WTC11 (cell line): Measurements from ENCODE around the gene PEAK1. TPM values are rescaled to one million over a fixed set of nuclear protein-coding genes. Genes with fewer than 3 reads are reported as not detected.

Experiments used
- ATAC-seq: fragments of 200-7000 bp; cut with Tn5 transposase; 2 replicates; pipeline ENCODE4 v1.10.0; 2021; ENCODE audit warnings: mild to moderate bottlenecking, moderate library complexity
- CTCF ChIA-PET: fragments of 300-600 bp; sonication (Branson Sonifier 250); formaldehyde crosslinking; loops from one replicate; lab custom pipeline; 2021; ENCODE audit warnings: antibody characterized with exemption; lab: Charles Lee
- POLR2A ChIA-PET: fragments of 350-600 bp; sonication (Branson Sonifier 250); formaldehyde crosslinking; loops from one replicate; lab custom pipeline; 2021; ENCODE audit warnings: antibody characterized with exemption; lab: Charles Lee
- DNase-seq: peaks from one replicate; pipeline ENCODE4 v3.0.0; 2021; ENCODE audit warnings: low spot score
- H3K27ac Mint-ChIP-seq: 2 replicates; pipeline ENCODE4 v1.8.0; 2021; ENCODE audit warnings: mixed read lengths
- H3K27me3 Mint-ChIP-seq: 2 replicates; pipeline ENCODE4 v1.8.0; 2021; ENCODE audit warnings: low read depth, mild to moderate bottlenecking, moderate library complexity, mixed read lengths
- H3K36me3 Mint-ChIP-seq: 2 replicates; pipeline ENCODE4 v1.8.0; 2021; ENCODE audit warnings: mixed read lengths
- H3K4me1 Mint-ChIP-seq: 2 replicates; pipeline ENCODE4 v1.8.0; 2022; ENCODE audit warnings: mixed read lengths
- H3K4me3 Mint-ChIP-seq: 2 replicates; pipeline ENCODE4 v1.8.0; 2021; ENCODE audit warnings: mild to moderate bottlenecking, moderate library complexity, mixed read lengths
- H3K9me3 Mint-ChIP-seq: 2 replicates; pipeline ENCODE4 v1.8.0; 2021; ENCODE audit warnings: mixed read lengths
- ATF2 ChIP-seq: sonication (generic); formaldehyde crosslinking; IDR thresholded peaks from 2 replicates; pipeline ENCODE4 v1.8.1; 2022; ENCODE audit warnings: low read depth, missing genetic modification reagents, borderline replicate concordance
- CREM ChIP-seq: sonication (generic); formaldehyde crosslinking; IDR thresholded peaks from 2 replicates; pipeline ENCODE4 v1.8.1; 2022; ENCODE audit warnings: mild to moderate bottlenecking, missing genetic modification reagents, moderate library complexity
- FOXJ3 ChIP-seq: sonication (generic); formaldehyde crosslinking; IDR thresholded peaks from 2 replicates; pipeline ENCODE4 v1.9.0; 2021; ENCODE audit warnings: missing genetic modification reagents, mild to moderate bottlenecking, borderline replicate concordance
- GABPB1 ChIP-seq: sonication (generic); formaldehyde crosslinking; IDR thresholded peaks from 2 replicates; pipeline ENCODE4 v1.8.1; 2023; ENCODE audit warnings: mild to moderate bottlenecking, missing genetic modification reagents
- GRHL2 ChIP-seq: fragments of 250-450 bp; sonication (Bioruptor Pico); IDR thresholded peaks from 2 replicates; pipeline ENCODE4 v1.8.0; 2022; ENCODE audit warnings: mild to moderate bottlenecking, moderate library complexity; ENCODE audit not compliant: insufficient replicate concordance, severe bottlenecking
- JAZF1 ChIP-seq: fragments of 250-450 bp; sonication (Bioruptor Pico); IDR thresholded peaks from 2 replicates; pipeline ENCODE4 v1.9.0; 2021; ENCODE audit warnings: moderate library complexity, mild to moderate bottlenecking, inconsistent platforms
- JUN ChIP-seq: sonication (generic); formaldehyde crosslinking; IDR thresholded peaks from 2 replicates; pipeline ENCODE4 v1.8.0; 2023; ENCODE audit warnings: mild to moderate bottlenecking, missing genetic modification reagents
- KAT7 ChIP-seq: sonication (generic); formaldehyde crosslinking; IDR thresholded peaks from 2 replicates; pipeline ENCODE4 v1.8.1; 2023; ENCODE audit warnings: missing genetic modification reagents, mild to moderate bottlenecking, borderline replicate concordance
- NFYB ChIP-seq: sonication (generic); formaldehyde crosslinking; conservative IDR thresholded peaks from 2 replicates; pipeline ENCODE4 v1.8.0; 2022; ENCODE audit warnings: low read depth, missing genetic modification reagents
- RORB ChIP-seq: fragments of 250-450 bp; sonication (Bioruptor Pico); IDR thresholded peaks from 2 replicates; pipeline ENCODE4 v1.9.0; 2021; ENCODE audit warnings: mild to moderate bottlenecking
- SMAD3 ChIP-seq: sonication (generic); formaldehyde crosslinking; IDR thresholded peaks from 2 replicates; pipeline ENCODE4 v1.8.0; 2022; ENCODE audit warnings: missing genetic modification reagents, mild to moderate bottlenecking, borderline replicate concordance
- SMAD4 ChIP-seq: sonication (generic); formaldehyde crosslinking; IDR thresholded peaks from 2 replicates; pipeline ENCODE4 v1.8.0; 2022; ENCODE audit warnings: mild to moderate bottlenecking, missing genetic modification reagents
- TEAD1 ChIP-seq: sonication (generic); formaldehyde crosslinking; IDR thresholded peaks from 2 replicates; pipeline ENCODE4 v1.8.0; 2022; ENCODE audit warnings: mild to moderate bottlenecking, missing genetic modification reagents
- total RNA-seq: library from RNA; stranded (reverse); gene quantifications from 3 replicates; pipeline ENCODE4 v1.2.3, GENCODE V29; 2021
- TF ChIP-seq, protein P1 (sequence below): sonication (generic); formaldehyde crosslinking; IDR thresholded peaks from 2 replicates; pipeline ENCODE4 v1.8.1; 2023; ENCODE audit warnings: mild to moderate bottlenecking, missing genetic modification reagents, moderate library complexity
- TF ChIP-seq, protein P2 (sequence below): sonication (generic); formaldehyde crosslinking; IDR thresholded peaks from 2 replicates; pipeline ENCODE4 v1.8.0; 2023; ENCODE audit warnings: missing genetic modification reagents
- TF ChIP-seq, protein P3 (sequence below): fragments of 250-450 bp; sonication (Bioruptor Pico); IDR thresholded peaks from 2 replicates; pipeline ENCODE4 v1.9.0; 2021; ENCODE audit warnings: mild to moderate bottlenecking

PEAK1 gene
- total RNA-seq, 1 experiment from 2014 or later = 49.0 TPM

- Mint-ChIP-seq H3K36me3 (peaks cover 20% of the 10 kb centered on the region), H3K9me3 (no peaks in the 10 kb centered on the region), H3K4me1 (peaks cover 23% of the 10 kb centered on the region), H3K27me3 (no peaks in the 10 kb centered on the region), H3K27ac (no peak overlapping the region), H3K4me3 (no peak overlapping the region)
- ChIA-PET CTCF (interaction anchor here (0.8 to 2.9 kb wide), 2 partner anchors 79 to 80 kb away, joined by 3 to 15 read pairs; no protein-coding TSS in a partner anchor), POLR2A (interaction anchor here (0.6 kb wide), 1 partner anchor 404 kb away, joined by 3 read pairs; no protein-coding TSS in a partner anchor)
- DNase-seq = no peak
- ATAC-seq = no peak
- TF ChIP-seq KAT7 (CRISPR knock-in tag) = no peak
- no peak for TF ChIP-seq SMAD4 (CRISPR knock-in tag)
Measured at GRCh38 chr15:77464129-77464865, 44.4 kb upstream of the PEAK1 start.

DNA sequence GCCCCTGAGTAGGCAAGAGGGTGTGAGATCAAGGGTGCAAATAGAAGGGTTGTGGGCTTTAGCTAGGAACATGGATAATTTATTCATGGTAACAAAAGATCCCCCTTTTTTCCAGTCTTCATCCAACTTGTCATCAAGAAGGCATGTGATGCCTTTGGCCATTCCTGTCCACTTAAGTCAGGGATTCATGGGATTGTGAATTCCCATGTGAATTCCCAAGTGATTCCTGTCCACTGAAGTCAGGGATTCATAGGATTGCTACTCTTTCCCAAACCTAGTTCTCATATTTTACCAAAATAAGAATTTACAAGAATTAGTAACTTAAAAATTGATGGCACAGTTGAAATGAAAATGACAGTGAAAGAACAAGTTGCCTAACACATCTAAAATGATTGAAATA, 41.6 kb upstream of the PEAK1 start:
- Mint-ChIP-seq H3K27ac (no peak overlapping the region), H3K4me3 (no peak overlapping the region), H3K27me3 (no peaks in the 10 kb centered on the region), H3K9me3 (no peaks in the 10 kb centered on the region), H3K36me3 (peaks cover 18% of the 10 kb centered on the region), H3K4me1 (peaks cover 16% of the 10 kb centered on the region)
- no peak for DNase-seq
- no peak for TF ChIP-seq CREM (CRISPR knock-in tag)
- no peak for TF ChIP-seq SMAD4 (CRISPR knock-in tag)
- TF ChIP-seq GRHL2 (CRISPR knock-in tag) = no peak
- no peak for TF ChIP-seq NFYB
- no peak for TF ChIP-seq RORB (CRISPR knock-in tag)
- no peak for TF ChIP-seq TEAD1 (CRISPR knock-in tag)
- no peak for TF ChIP-seq FOXJ3
- no peak for TF ChIP-seq JUN (CRISPR knock-in tag)
- TF ChIP-seq, protein P1, sequence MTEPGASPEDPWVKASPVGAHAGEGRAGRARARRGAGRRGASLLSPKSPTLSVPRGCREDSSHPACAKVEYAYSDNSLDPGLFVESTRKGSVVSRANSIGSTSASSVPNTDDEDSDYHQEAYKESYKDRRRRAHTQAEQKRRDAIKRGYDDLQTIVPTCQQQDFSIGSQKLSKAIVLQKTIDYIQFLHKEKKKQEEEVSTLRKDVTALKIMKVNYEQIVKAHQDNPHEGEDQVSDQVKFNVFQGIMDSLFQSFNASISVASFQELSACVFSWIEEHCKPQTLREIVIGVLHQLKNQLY (CRISPR knock-in tag) = no peak
- TF ChIP-seq, protein P2, sequence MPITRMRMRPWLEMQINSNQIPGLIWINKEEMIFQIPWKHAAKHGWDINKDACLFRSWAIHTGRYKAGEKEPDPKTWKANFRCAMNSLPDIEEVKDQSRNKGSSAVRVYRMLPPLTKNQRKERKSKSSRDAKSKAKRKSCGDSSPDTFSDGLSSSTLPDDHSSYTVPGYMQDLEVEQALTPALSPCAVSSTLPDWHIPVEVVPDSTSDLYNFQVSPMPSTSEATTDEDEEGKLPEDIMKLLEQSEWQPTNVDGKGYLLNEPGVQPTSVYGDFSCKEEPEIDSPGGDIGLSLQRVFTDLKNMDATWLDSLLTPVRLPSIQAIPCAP = no peak
- TF ChIP-seq, protein P3, sequence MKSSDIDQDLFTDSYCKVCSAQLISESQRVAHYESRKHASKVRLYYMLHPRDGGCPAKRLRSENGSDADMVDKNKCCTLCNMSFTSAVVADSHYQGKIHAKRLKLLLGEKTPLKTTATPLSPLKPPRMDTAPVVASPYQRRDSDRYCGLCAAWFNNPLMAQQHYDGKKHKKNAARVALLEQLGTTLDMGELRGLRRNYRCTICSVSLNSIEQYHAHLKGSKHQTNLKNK = no peak
- no peak for TF ChIP-seq SMAD3 (CRISPR knock-in tag)
- CTCF ChIA-PET = no interaction called here
- ATAC-seq = no peak
- POLR2A ChIA-PET = no interaction called here

DNA sequence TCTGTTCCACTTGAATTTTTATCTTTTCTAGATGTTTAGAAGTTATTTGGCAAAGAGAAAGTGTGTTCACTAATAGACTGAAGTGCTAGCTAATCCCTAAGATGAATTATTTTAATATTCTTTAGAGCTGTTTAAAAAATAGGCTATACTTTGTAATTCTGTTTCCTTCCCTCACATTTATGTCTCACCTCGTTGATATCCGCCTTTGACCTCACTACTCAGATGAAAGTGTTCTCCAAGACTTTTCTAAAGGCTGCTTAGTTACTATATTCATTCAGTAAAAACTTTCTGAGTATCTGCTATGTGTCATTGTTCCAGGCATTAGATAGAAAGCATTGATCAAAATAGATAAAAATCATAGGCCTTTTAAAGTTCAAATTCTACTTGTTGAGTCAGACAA, 39.1 kb upstream of the PEAK1 start:
- no peak for DNase-seq
- no peaks in the 10 kb centered on the region for H3K9me3 Mint-ChIP-seq
- TF ChIP-seq JAZF1 (no peak), ATF2 (CRISPR knock-in tag) (no peak), KAT7 (CRISPR knock-in tag) (no peak), NFYB (no peak), GABPB1 (CRISPR knock-in tag) (no peak)
- TF ChIP-seq, protein P3 = no peak
- H3K4me1 Mint-ChIP-seq = peaks cover 14% of the 10 kb centered on the region
- ChIA-PET CTCF (interaction anchor here (0.7 to 1.1 kb wide), 2 partner anchors 7 to 30 kb away, joined by 3 read pairs; no protein-coding TSS in a partner anchor), POLR2A (no interaction called here)
- H3K36me3 Mint-ChIP-seq = peaks cover 16% of the 10 kb centered on the region
- no peak for ATAC-seq
- H3K4me3 Mint-ChIP-seq = no peak overlapping the region
- no peak overlapping the region for H3K27ac Mint-ChIP-seq
- no peaks in the 10 kb centered on the region for H3K27me3 Mint-ChIP-seq
